HG02571 (cell line): Measurements from ENCODE around the gene SIPA1.
"Not testable (repeated sequence)": the region's sequence is repeated elsewhere in the genome, so short reads cannot be mapped to it uniquely, and the experiment has no call there.

Experiments
- ATAC-seq: cut with Tn5 transposase; IDR thresholded peaks from one replicate; pipeline ENCODE4 v1.9.1; 2021; ENCODE audit warnings: mild to moderate bottlenecking, moderate library complexity; ENCODE audit not compliant: unreplicated experiment

Gene SIPA1

DNA sequence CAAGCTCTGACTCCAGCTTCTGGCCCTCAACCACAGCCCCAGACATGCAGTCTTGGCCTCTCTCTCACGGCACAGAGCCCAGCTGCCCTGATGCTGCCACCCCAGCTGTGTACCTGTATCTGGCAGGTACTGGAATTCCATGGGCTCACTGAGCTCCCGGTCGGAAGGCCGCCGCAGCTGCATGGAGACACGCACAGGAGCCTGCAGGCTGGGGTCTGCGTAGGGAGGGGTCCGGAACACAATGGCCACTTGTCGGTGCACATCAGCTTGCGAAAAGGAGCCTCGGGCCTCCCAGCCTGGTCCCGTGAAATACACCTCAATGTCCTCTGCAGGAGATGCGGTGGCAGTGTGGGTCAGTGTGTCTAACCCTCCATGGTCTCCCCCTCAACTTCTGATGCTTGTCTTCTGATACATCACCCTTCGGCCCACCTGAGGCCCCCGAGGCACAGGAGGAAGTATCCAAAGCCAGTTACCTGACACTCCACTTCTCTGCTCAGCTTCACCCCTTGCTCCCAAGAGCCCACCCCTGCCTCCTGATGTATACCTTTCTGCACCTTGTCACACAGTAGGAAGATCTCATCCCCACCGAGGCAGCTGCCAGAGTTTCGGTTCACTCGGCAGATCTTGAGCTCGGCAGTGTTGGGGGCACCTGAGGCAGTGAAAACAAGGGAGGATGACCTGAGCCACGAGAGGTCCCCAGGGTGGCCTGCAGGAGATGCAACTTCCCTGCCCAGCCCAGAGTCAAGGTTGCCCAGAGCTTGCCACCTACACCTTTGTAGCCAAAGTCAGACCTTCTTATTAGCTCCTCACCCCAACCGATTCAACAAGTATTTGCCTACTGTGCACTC, 20.5 kb downstream of the SIPA1 start:
- ATAC-seq = no peak

DNA sequence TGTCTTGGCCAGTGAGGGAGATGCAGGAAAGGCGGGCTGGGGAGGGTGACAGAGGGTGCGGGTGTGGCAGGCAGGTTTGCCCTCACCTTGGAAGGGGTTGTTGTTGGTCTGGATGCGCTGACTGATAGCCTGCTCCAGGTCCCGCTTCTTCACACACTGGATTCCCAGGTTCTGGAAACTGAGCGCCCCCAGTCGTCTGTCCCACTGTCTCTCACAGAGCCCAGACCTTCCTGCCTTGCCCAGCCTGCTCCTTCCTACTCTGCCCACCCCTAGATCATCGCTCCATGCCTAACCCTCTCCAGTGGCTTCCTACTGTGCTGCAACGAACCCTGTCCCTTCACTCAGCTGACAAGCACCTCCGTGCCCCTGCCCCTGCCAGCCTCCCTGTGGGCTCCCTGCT, 22.1 kb downstream of the SIPA1 start:
- no peak for ATAC-seq

DNA sequence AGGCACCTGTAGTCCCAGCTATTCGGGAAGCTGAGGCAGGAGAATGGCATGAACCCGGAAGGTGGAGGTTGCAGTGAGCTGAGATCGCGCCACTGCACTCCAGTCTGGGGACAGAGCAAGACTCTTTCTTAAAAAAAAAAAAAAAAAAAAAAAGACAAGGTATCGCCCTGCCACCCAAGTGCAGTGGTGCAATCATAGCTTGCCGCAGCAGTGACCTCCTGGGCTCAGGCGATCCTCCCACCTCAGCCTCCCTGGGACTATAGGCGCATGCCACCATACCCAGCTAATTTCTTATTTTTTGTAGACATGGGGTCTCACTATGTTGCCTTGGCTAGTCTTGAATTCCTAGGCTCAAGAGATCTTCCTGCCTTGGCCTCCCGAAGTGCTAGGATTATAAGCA, 23.0 kb downstream of the SIPA1 start:
- not testable (repeated sequence) for ATAC-seq

DNA sequence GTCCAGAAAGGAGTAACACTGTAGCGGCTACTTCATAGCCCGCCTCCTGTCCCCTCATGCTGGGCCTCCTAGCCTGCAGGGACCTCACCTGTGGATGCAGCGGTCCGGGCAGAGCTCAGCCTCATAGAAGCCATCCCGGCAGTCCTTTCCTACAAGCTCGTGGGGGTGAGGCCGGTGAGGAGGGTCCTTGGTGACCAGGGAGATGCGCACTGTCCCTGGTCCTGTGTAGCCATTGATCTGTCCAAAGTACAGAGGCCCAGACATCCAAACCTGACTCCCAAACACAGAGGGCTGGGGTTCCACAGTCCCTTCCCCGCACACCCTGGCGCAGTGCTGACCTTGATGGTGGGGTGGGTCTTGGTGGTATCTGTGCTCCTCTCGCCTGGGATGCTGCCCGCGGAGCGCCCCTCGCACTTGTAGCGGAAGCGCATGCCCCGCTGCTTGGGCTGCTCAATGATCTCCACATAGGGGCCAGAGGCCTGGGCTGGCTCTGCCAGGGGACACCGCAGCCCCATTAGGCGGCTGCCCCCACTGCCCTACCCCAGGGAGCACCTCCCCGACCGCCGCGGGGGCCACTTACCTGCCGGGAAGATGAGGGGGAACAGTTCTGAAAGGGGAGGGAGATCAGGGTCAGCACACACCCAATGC, 23.8 kb downstream of the SIPA1 start:
- ATAC-seq = no peak

DNA sequence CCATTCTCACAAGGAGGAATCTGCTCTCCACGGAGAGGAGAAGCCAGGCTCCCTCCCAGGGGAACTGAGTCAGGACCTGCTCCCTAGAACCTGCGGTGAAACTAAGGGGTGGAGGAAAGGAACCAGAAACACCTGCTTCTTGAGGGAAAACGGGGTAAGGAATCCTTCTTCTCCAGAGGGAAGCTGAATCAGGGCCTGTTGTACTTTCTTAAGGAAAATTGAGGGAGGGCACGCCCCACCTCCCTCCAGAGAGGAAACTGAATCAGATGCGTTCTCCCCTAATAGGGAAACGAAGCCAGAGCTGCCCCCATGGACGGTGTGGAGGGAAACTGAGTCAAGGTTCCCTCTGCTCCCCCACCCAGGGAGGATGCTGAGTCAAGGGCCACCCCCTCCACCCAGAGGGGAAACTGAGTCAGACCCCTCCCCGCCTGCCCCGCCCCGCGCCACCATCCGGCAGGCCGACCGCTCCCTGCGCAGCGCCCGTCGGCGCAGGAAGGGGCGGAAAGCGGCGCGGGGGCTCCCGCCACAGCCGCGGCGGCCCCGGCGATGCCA, 24.4 kb downstream of the SIPA1 start:
- no peak for ATAC-seq

DNA sequence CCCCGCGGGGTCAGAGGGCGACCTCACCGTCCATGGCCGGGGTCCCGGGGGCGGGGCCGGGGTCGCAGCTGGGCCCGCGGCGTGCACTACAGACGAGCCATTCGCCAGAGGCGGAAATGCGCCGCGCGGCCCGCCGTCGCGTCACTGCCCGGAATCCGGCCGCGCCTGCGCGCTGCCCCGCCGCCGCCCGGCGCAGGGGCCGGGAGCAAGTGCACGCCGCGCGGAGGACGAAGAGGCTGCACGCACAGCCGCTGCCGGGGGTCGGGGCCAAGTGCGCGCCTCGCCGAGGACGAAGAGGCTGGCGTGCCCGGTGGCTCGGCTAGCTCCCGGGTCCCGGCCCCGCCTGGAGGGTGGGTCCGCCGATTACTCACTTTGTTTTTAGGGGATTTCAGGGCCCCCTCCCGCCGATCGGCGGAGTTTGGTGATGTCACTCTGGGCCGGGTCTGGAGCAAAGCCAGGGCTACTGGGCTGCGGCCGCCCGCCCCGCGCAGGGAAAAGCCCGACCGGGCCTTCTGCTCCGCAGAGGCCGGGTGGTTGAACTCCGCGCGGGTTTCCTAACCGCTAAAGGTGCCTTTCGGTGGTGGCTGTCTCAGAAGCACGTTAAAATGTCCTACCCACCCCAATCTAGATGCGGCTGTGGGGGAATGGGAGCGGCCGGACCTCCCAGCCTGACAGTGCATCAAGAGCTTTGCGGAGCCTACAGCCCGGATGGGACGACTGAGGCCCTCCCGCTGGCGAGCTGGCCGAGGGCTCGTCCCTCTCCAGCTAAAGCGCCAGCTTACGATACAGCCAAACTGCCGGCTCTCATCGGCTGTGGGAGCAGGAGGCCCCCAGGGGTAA, 25.1 kb downstream of the SIPA1 start, which contains the start of gene RELA:
RELA (minus strand) TSS at position 118 of the 840 bp plus-strand sequence; CDS start at position 34, 84 bp downstream.
- ATAC-seq = peak; percentile 82

DNA sequence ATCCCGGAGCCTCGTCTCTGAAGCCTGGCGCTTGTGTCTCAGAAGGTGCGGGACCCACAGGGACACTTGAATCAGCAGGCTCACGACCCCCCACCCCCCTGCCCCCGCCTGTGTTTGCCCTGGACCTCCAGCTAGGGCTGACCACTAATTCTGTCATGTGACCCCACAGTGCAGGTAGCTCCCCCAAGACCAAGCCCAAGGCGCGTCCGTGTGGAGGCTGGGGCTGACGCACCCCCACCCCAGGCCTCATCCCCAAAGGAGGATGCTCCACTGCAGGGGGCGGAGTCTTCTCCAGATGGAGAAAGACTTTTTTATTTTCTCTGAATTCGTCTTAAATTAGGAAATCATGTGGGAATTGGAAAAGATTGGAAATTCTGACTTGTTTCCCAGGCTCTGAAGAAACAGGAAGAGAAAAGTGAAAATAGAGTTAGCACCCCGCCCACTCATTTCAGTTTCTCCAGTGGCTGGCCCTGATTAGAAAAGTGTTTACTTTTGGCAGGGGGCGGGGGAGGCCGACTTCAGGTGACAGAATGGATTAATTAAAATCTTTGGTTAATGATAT, 25.8 kb downstream of the SIPA1 start:
- no peak for ATAC-seq

DNA sequence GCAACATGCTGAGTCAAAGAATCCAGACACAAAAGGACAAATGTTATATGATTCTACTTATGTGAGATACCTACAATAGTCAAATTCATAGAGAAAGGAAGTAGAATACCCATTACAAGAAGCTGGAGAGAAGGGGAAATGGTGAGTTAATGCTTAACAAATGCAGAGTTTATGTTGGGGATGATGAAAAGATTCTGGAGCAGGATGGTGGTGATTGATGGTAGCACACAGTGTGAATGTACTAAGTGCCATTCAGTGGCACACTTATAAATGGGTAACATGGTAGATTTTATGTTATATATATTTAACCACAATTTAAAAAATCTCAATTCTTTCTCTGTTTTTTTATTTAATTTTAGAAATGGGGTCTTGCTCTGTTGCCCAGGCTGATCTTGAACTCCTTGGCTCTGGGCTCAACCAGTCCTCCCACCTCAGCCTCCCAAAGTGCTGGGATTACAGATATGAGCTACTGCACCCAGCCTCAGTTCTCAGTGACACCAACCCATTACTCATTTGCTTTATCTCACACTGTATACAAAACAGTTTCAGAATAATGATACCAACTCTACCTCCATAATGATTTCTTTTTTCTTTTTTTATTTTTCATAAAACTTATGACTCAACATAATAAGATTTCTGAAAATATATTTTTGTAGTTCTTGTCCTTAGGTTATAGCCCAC, 34.4 kb downstream of the SIPA1 start:
- ATAC-seq = no peak

DNA sequence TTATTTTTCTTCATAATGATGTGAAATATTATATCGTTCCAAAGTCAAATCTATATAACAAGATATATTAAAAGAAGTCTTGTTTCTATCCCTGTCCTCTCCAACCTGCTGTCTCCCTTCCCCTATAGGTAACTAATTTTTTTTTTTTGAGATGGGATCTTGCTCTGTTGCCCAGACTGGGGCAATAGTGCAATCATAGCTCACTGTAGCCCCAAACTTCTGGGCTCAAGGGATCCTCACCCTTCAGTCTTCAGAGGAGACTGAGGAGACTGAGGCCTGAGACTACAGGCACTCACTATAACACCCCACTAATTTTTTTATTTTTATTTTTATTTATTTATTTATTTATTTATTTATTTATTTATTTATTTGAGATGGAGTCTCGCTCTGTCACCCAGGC, 35.1 kb downstream of the SIPA1 start:
- no peak for ATAC-seq

DNA sequence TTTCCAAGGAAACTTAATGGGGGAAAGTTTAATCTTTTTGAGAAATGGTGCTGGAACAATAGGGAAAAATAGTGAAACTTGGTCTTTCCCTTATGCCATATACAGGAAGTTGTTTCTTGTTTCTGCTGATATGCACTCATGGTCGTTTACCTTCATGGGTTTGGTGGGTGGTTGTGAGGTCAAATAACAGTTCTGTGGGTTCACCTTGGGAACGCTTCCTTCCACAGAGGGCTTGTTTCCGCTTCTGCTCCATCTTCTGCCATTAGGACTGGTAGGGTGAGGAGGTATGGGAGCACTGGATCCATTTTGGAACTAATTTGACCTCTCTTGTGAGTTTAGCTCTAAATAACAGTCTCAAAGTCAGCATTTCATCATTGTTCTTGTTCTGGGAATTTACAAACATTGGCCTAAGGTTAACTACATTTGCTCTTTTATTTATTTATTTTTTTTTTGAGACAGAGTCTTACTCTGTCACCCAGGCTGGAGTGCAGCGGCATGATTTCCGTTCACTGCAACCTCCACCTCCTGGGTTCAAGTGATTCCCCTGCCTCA, 42.4 kb downstream of the SIPA1 start:
- no peak for ATAC-seq

DNA sequence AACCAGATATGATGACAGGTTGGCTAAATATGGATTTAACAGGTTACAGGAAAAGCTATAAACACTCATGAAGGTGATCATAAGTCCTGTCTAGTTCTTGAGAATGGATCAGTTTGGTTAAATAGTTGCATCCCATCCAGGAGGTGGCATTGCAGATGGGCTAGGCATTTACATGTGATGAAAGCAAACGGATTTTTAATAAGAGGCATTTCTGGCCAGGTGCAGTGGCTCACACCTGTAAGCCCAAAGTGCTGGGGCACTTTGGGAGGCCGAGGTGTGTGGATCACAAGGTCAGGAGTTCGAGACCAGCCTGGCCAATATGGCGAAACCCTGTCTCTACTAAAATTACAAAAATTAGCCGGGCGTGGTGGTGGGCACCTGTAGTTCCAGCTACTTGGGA, 45.6 kb downstream of the SIPA1 start:
- ATAC-seq = not testable (repeated sequence)

DNA sequence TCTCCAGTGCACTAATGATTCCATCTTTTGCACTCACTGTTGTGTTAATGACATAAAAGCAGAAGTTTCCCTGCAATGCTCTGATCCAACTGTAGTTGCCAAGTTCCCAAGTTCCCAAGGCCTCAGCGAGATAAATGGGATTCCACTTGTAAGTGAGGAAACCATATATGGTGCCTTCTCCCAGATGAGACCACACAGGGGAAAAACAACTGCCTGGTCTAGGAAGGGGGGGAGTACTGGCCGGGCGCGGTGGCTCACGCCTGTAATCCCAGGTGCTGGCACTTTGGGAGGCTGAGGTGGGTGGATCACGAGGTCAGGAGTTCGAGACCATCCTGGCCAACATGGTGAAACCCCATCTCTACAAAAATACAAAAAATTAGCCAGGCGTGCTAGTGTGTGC, 48.1 kb downstream of the SIPA1 start:
- no peak for ATAC-seq

DNA sequence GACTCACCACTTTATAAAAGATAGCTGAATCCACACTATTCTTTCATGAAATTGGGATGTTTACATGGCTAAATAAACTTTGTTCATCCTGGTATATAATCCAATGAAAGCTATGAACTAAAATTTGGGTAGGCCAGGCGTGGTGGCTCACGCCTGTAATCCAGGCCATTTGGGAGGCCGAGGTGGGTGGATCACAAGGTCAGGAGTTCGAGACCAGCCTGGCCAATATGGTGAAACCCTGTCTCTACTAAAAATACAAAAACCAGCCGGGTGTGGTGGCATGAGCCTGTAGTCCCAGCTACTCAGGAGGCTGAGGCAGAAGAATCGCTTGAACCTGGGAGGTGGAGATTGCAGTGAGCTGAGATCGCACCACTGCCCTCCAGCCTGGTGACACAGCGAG, 53.9 kb downstream of the SIPA1 start:
- ATAC-seq = not testable (repeated sequence)

DNA sequence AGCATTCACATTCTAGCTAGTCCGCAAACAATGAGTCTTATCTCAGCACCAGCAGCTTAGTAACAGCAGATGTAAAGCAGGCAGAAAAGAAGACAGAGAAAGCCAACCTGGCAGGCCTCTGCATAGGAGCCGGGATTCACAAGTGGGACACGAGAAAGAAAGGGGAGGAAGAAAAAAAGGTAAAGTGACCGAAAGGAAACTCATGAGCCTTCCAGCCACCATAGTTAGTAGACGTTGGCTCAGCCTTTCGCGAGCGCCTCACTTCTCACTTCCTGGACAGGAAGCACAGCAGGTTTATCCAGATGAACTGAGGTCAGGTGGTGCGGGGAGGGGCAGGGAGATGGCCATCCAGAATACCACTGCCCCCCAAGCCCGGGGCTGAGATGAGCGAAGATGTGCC, 54.5 kb downstream of the SIPA1 start:
- no peak for ATAC-seq

DNA sequence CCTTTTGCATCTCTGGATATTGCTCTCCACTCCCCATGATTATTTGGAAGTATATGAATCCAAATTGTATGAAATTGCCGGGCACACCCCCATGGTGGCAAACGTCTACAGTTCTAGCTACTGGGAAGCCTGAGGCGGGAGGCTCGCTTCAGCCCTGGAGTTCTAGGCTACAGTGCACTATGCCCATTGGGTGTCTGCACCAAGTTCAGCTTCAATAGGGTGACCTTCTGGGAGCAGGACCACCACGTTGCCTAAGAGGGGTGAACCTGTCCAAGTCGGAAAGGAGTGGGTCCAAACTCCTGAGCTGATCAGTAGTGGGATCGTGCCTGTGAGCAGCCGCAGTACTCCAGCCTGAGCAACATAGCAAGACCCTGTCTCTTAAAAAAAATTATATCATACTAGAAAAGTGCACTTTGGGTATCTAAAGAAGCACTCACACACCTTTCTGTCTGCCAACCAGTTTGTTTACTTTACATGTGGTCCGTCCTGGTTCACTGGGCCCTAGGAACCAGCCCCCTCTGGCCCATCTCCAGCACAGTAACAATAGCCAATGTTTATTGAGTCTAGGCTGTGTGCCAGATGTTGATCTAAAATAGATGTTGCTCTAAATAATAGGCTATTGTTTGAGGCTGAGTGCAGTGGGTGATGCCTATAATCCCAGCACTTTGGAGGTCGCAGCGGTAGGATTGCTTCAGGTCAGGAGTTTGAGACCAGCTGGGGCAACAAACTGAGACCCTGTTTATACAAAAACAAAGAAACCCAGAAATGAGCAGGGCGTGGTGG, 57.7 kb downstream of the SIPA1 start:
- ATAC-seq = no peak

DNA sequence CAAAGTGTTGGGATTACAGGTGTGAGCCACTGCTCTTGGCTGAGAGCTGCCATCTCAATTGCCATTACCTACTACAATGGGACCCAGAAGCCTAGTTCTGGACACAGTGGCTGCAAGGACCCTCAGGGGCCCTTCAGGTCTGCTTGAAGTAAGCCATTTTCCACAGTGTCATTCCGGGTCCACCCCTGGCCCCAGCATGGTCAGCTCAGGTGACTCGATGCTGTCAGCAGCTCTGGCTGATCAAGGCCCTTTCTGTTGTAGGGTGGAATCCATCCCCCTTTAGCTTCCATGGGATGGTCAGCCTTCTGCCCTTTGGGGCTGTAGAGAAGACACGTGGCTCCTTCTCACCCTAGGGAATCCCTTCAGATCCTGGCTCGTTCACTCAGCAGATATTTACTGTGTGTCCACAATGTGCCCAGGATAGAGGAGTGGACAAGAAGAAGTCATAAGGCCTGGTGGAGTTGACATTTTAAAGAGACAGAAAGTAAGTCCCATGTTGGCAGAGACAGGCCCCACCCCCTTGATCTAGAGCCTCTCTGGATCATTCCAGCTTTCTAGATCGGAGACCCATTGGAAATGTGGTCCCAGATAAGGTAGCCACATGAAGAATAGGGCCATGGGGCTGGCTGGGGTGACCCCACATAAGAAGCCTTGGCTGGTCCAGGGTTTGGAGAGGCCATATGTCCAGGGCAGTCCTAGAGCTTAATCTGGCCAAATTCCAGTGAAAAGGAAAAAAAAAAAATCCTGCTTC, 59.1 kb downstream of the SIPA1 start:
- no peak for ATAC-seq

DNA sequence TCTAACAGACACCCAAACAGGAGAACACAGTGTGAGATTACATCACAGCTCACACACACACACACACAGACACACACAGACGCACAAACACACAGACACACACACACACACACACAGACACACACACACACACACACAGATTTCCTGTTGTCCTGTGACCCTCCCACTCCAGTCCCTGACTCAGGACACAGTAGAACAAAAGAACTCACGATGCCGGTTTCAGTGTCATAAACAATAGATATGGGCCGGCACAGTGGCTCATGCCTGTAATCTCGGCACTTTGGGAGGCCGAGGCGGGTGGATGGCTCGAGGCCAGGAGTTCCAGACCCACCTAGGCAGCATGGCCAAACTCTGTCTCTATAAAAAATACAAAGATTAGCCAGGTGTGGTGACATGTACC, 60.3 kb downstream of the SIPA1 start:
- no peak for ATAC-seq

DNA sequence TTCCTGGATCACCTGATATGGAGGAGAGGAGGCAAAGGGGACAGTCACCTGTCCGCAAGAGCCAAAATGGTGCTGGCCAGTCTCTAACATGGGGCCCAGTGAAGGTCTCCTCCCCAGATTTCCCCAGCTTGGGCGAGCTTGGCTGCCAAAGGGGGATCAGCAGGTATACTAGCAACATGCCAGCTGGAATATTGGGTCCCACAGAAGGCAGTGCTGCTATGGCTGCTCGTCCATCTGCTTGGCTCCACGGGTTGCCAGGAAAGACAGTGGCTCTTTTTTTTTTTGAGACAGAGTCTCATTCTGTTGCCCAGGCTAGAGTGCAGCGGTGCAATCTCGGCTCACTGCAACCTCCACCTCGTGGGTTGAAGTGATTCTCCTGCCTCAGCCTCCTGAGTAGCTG, 61.4 kb downstream of the SIPA1 start:
- no peak for ATAC-seq
